Placental epithelial cell (primary cell): ENCODE data around the gene C3orf85. TPM values are rescaled to one million over a fixed set of nuclear protein-coding genes. Genes with fewer than 3 reads are reported as not detected.

Source experiments
- total RNA-seq: library from RNA; depleted of rRNA; stranded (reverse); fragments of >200 nt; gene quantifications from 2 replicates; pipeline ENCODE4 v1.2.3, GENCODE V29; 2012

C3orf85 gene
- total RNA-seq: not detected in 2 replicates

GRCh38 chr3:109136523-109136922 is at the start of gene C3orf85:
TSS of gene C3orf85 (plus strand) at chr3:109136719. CDS start at chr3:109136848, 129 bp downstream.

GRCh38 chr3:109117939-109118338 is 18.6 kb upstream of the C3orf85 start, which contains the start of gene MORC1:
TSS of gene MORC1 (minus strand) at chr3:109118134. CDS start at chr3:109118059, 75 bp downstream.

Other genes starting within 250 kb of the C3orf85 start
- gene GUCA1C, start 182.8 kb upstream of the C3orf85 start, total RNA-seq: not detected in 2 replicates
- not detected in 2 replicates for gene MORC1, start 18.6 kb upstream of the C3orf85 start, total RNA-seq
- not detected in 2 replicates for gene DPPA2, start 179.8 kb downstream of the C3orf85 start, total RNA-seq
- not detected in 2 replicates for gene DPPA4, start 200.8 kb downstream of the C3orf85 start, total RNA-seq